ENCODE results near the gene MX1. TPM values are rescaled to one million over a fixed set of nuclear protein-coding genes. Genes with fewer than 3 reads are reported as not detected.

Gene MX1
- total and polyA plus RNA-seq, 2 experiments from 2014 or later, result 2.1 to 6.5 TPM

GRCh38 chr21:41405321-41405720, 20.7 kb upstream of the MX1 start:
- Mint-ChIP-seq H3K4me1 (no peaks in the 10 kb centered on the region), H3K4me3 (no peak overlapping the region), H3K27ac (no peak overlapping the region), H3K36me3 (ENCODE audit: low read depth) (no peaks in the 10 kb centered on the region; the same call in 1 of the 3 replicates), H3K9me3 (peaks cover 6% of the 10 kb centered on the region), H3K27me3 (ENCODE audit: insufficient read depth, low read depth, poor library complexity) (peaks cover 6% of the 10 kb centered on the region)
- H3F3A ChIP-seq (replicated peaks; ENCODE audit: low read depth), result no peaks in the 10 kb centered on the region
- H4K20me1 ChIP-seq (replicated peaks; ENCODE audit: insufficient read depth), result no peaks in the 10 kb centered on the region
- no peak overlapping the region for H3K27ac ChIP-seq (ENCODE audit: low read depth)
- no peaks in the 10 kb centered on the region for H3K9me2 ChIP-seq (ENCODE audit: insufficient read depth)
- no peaks in the 10 kb centered on the region for H3K4me1 ChIP-seq (ENCODE audit: insufficient read depth)
- H3K4me3 ChIP-seq, result no peak overlapping the region
- ATAC-seq (no peak), DNase-seq (ENCODE audit: low spot score) (no peak)
- H3K79me2 ChIP-seq (replicated peaks; ENCODE audit: insufficient read depth), result no peaks in the 10 kb centered on the region
- TF ChIP-seq JUNB (IDR thresholded peaks at IDR 0.05; ENCODE audit: unreplicated experiment), result no peak
- no peak for TF ChIP-seq POLR2AphosphoS5 (IDR thresholded peaks at IDR 0.05; ENCODE audit: low read depth)
- TF ChIP-seq, protein P1, sequence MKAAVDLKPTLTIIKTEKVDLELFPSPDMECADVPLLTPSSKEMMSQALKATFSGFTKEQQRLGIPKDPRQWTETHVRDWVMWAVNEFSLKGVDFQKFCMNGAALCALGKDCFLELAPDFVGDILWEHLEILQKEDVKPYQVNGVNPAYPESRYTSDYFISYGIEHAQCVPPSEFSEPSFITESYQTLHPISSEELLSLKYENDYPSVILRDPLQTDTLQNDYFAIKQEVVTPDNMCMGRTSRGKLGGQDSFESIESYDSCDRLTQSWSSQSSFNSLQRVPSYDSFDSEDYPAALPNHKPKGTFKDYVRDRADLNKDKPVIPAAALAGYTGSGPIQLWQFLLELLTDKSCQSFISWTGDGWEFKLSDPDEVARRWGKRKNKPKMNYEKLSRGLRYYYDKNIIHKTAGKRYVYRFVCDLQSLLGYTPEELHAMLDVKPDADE (IDR thresholded peaks at IDR 0.05), result no peak
- no peak for TF ChIP-seq CTCF (conservative IDR thresholded peaks at IDR 0.05; ENCODE audit: low read depth in 2 of 2)
- no peak for TF ChIP-seq STAT1 (IDR thresholded peaks at IDR 0.05; ENCODE audit: unreplicated experiment)
- TF ChIP-seq ZNF114 (CRISPR knock-in tag; IDR thresholded peaks at IDR 0.05), result no peak
- TF ChIP-seq, protein P2, sequence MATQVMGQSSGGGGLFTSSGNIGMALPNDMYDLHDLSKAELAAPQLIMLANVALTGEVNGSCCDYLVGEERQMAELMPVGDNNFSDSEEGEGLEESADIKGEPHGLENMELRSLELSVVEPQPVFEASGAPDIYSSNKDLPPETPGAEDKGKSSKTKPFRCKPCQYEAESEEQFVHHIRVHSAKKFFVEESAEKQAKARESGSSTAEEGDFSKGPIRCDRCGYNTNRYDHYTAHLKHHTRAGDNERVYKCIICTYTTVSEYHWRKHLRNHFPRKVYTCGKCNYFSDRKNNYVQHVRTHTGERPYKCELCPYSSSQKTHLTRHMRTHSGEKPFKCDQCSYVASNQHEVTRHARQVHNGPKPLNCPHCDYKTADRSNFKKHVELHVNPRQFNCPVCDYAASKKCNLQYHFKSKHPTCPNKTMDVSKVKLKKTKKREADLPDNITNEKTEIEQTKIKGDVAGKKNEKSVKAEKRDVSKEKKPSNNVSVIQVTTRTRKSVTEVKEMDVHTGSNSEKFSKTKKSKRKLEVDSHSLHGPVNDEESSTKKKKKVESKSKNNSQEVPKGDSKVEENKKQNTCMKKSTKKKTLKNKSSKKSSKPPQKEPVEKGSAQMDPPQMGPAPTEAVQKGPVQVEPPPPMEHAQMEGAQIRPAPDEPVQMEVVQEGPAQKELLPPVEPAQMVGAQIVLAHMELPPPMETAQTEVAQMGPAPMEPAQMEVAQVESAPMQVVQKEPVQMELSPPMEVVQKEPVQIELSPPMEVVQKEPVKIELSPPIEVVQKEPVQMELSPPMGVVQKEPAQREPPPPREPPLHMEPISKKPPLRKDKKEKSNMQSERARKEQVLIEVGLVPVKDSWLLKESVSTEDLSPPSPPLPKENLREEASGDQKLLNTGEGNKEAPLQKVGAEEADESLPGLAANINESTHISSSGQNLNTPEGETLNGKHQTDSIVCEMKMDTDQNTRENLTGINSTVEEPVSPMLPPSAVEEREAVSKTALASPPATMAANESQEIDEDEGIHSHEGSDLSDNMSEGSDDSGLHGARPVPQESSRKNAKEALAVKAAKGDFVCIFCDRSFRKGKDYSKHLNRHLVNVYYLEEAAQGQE (IDR thresholded peaks at IDR 0.05; ENCODE audit: unreplicated experiment), result no peak
- no peak for TF ChIP-seq NANOG (IDR thresholded peaks at IDR 0.05; ENCODE audit: borderline replicate concordance)
- no peak for TF ChIP-seq EZH2phosphoT487 (IDR thresholded peaks at IDR 0.05; ENCODE audit: unreplicated experiment)
- no peak overlapping the region for H3K4me2 ChIP-seq
- no peak overlapping the region for H2AFZ ChIP-seq
- H3K36me3 ChIP-seq (ENCODE audit: insufficient read depth), result no peaks in the 10 kb centered on the region; the same call in 1 of the 2 replicates
- no peaks in the 10 kb centered on the region for H3K27me3 ChIP-seq (ENCODE audit: insufficient read depth)

DNA sequence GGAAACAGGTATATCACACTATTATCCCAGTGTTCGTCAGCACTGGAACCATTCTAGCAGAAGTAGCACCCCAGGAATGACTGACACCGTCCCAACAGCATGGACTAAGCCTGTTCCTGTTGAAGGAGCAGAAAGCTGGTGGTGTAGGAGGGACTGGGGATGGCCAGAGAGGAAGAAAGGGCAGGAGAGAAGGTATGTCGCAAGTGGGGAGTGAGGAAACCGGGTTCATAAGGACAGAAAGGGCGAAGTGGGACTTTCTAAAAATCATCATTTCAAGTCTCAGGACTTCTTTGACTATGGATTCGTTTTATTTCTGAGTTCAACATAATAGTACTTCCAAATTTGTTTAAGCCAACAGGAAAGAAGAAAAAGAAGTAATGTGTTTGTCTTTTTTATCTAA, 19.7 kb upstream of the MX1 start:
- Mint-ChIP-seq H3K36me3 (ENCODE audit: low read depth) (peaks cover 5% of the 10 kb centered on the region; the same call in 2 of the 3 replicates), H3K4me3 (no peak overlapping the region), H3K9me3 (peaks cover 16% of the 10 kb centered on the region), H3K4me1 (no peaks in the 10 kb centered on the region; the same call in 1 of the 3 replicates), H3K27me3 (ENCODE audit: insufficient read depth, low read depth, poor library complexity) (peaks cover 10% of the 10 kb centered on the region), H3K27ac (no peak overlapping the region)
- H3K36me3 ChIP-seq (ENCODE audit: insufficient read depth), result no peaks in the 10 kb centered on the region; the same call in 1 of the 2 replicates
- H3K4me2 ChIP-seq, result no peak overlapping the region
- ATAC-seq (no peak), DNase-seq (ENCODE audit: low spot score) (no peak)
- peaks cover 5% of the 10 kb centered on the region; the same call in 1 of the 2 replicates for H3K9me2 ChIP-seq (ENCODE audit: insufficient read depth)
- no peaks in the 10 kb centered on the region for H3K27me3 ChIP-seq (ENCODE audit: insufficient read depth)
- no peak overlapping the region for H3K27ac ChIP-seq (ENCODE audit: low read depth)
- H3K4me1 ChIP-seq (ENCODE audit: insufficient read depth), result no peaks in the 10 kb centered on the region
- no peak for TF ChIP-seq CTCF (conservative IDR thresholded peaks at IDR 0.05; ENCODE audit: low read depth in 2 of 2)
- TF ChIP-seq STAT1 (IDR thresholded peaks at IDR 0.05; ENCODE audit: unreplicated experiment), result no peak
- no peak overlapping the region for H3K4me3 ChIP-seq
- H3K79me2 ChIP-seq (replicated peaks; ENCODE audit: insufficient read depth), result no peaks in the 10 kb centered on the region
- no peaks in the 10 kb centered on the region for H4K20me1 ChIP-seq (replicated peaks; ENCODE audit: insufficient read depth)
- no peak overlapping the region for H2AFZ ChIP-seq
- H3F3A ChIP-seq (replicated peaks; ENCODE audit: low read depth), result no peaks in the 10 kb centered on the region
